Measurements from ENCODE around the gene RAE1. TPM values are rescaled to one million over a fixed set of nuclear protein-coding genes. Genes with fewer than 3 reads are reported as not detected.

RAE1 gene
- polyA plus RNA-seq, 4 donors, result 37.1 to 60.3 (median 57.9) TPM

DNA sequence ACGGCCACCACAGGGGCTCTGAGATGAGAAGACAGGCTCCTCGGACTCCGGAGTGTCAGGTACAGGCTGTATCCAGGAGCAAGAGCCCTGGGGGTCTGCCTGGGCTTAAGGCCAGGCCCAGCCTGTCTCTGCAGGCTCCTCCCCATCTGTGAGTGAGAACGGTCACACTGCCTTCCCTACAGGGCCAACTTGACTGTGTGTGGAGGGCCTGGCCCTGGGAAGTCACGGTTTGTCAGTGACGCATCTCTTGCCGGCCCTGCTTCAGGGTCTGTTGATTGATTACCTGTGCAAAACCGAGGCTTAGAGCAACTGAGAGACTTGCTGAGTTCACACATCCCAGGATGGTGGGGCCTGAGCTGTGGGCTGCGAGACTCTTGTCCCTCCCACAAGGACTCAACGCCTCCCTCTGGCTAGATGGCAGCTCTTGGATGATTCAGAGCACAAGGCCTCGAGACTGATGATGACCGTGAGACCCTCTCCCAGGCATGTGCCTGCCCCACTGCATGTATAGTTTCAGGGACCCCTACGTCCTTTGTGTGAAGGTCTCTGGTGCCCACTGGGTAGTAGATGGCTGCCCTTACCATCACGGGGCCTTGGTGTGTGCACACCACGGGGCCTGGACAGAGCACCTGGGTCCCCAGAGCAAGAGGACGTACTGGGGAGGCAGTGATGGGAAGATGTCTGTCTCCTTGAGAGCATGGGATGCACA is 46.1 kb downstream of the RAE1 start:
- DNase-seq (ENCODE audit: low read depth in 4 of 4, low spot score in 3 of 4), result no peak

GRCh38 chr20:57397693-57398108 is 46.6 kb downstream of the RAE1 start:
- DNase-seq (ENCODE audit: low read depth in 4 of 4, low spot score in 3 of 4), result no peak

DNA sequence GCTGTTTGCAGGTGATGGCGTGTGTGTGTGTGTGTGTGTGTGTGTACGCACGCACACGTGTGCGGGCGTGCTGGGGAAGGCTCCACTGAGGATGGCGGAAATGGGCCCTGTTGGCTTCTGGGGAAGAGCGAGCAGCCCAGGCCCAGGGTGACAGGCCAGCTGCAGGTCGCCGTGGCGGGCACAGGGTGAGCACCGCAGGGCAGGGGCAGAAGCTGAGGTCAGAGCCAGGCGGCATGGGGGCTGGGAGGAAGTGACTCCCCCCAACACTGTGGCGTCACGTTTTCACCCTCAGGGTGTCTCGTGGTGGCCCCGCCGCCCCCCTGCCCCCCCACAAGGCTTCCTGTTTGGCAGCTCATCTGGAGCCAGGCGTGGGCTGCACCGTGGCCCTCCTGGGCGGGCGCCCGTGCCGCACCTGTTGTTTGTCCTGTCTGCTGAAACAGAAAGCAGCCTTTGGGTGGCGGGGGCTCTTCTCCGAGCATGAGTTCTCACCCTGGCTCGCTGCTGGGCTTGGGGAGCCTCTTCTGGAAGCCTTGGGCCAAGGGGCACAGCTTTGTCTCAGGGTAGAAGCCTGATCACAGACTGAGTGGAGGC is 47.3 kb downstream of the RAE1 start:
- no peak for DNase-seq (ENCODE audit: low read depth in 4 of 4, low spot score in 3 of 4)

DNA sequence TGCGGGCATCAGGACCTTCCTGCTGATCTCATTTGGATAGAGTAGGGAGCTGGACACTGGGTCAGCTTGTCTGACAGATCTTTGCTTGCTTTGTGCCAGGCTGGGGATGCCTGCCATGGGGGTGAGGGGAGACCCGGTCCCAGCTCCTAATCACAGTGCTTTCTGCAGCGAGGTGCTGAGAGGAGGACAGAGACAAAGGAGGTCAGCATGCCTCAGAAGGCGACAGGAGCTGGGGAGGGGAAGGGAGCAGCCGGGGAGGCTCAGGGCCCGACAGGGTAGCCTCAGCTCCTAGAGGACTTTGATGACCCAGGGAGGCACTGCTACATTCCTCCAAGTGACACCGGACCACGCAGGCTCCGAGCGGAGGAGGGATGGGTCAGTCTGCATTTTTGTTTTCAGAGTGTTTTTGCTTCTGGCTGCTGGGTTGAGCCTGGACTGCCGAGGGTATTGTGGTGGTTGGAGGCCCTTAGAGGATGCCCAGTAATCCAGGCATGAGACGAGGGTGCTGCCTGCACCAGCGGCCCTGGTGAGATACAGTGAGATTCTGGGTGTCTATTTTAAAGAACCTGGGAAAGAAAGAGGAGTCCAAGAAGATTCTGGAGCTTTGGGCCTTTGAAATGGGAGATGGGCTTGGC is 48.0 kb downstream of the RAE1 start:
- DNase-seq (ENCODE audit: low read depth in 4 of 4, low spot score in 3 of 4), result no peak

GRCh38 chr20:57399587-57400155 is 48.6 kb downstream of the RAE1 start:
- no peak for DNase-seq (ENCODE audit: low read depth in 4 of 4, low spot score in 3 of 4)

- no peak for DNase-seq (ENCODE audit: low read depth in 4 of 4, low spot score in 3 of 4)
Measured at GRCh38 chr20:57400231-57400701, 49.2 kb downstream of the RAE1 start.

DNA sequence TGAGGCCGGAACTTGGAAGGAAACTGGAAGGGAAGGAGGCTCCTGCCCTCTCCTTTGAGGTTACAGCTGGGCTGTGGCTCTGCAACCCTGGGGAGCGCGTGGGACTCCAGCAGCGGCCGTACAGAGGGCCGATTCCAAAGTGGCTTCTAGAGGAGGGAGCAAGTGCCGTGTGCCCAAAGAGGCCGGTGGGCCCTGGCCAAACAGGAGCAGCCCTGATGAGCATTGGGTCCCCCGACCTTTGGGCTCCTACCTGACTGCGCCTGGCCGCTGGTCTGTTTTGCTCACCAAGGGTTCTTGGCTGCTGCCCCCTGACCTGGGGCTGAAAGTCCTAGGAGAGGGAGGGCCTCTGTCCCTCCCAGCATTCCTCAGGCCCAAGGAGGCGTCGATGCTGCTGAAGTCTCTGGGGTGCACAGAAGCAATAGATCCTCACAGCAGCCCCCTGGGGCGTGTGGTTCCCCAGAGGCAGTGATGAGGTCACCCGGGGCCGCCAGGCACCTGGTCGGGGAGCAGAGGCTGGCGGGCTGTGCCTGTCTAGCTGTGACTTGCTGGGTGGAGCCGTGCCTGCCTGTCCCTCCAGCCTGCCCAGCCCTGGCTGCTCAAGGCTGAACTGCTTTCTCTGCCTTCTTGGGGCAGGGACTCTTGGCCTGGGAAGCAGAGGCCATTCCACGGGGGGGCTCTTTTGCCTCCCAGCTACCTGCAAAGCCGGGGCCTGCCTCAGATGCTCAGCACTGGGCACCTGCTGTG is 49.9 kb downstream of the RAE1 start:
- DNase-seq (ENCODE audit: low read depth in 4 of 4, low spot score in 3 of 4), result no peak

DNA sequence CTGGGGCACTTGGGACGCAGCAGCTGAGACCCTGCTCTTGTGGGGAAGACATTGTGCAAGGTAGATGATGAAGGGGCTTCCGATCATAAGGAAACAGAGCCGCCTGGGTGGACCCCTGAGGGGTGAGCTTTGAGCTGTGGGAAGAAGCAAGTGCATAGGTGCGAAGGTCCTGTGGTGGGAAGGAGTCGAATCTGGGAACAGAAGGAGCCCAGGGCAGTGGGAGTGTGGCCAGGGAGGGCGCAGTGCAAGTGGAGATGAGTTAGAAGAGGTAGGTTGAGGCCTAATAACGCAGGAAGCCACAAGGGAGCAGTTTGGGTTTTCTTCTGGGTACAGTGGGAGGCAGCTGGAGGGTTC is 50.5 kb downstream of the RAE1 start:
- DNase-seq (ENCODE audit: low read depth in 4 of 4, low spot score in 3 of 4), result no peak

GRCh38 chr20:57402206-57403125 is 51.4 kb downstream of the RAE1 start:
- no peak for DNase-seq (ENCODE audit: low read depth in 4 of 4, low spot score in 3 of 4)

- DNase-seq (ENCODE audit: low read depth in 4 of 4, low spot score in 3 of 4), result no peak
Measured at GRCh38 chr20:57403216-57403615, 52.2 kb downstream of the RAE1 start.

DNA sequence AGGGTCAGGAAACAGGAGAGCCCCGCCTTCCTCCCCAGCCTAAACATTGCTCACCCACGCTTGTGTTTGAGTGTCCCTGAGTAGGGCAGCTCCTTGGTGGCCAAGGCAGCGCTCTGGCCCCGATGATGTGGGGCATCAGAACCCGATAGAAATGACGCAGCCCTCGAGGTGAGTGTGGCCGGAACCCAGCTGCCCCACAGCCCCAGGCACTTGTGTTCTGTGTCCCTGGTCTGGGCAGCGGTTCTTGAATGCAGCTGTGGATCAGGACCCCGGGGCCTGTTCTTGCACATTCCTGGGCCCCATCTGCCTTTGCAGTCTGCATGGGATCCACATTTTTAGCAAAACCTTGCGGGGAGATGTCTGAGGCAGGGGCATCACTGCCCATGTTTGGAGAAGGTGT is 53.0 kb downstream of the RAE1 start:
- DNase-seq (ENCODE audit: low read depth in 4 of 4, low spot score in 3 of 4), result no peak

- no peak for DNase-seq (ENCODE audit: low read depth in 4 of 4, low spot score in 3 of 4)
Measured at GRCh38 chr20:57404419-57405072, 53.5 kb downstream of the RAE1 start.

- DNase-seq (ENCODE audit: low read depth in 4 of 4, low spot score in 3 of 4), result no peak
Measured at GRCh38 chr20:57405236-57406016, 54.4 kb downstream of the RAE1 start.

GRCh38 chr20:57407541-57407956 is 56.5 kb downstream of the RAE1 start:
- DNase-seq (ENCODE audit: low read depth in 4 of 4, low spot score in 3 of 4), result no peak

GRCh38 chr20:57408131-57408530 is 57.1 kb downstream of the RAE1 start:
- no peak for DNase-seq (ENCODE audit: low read depth in 4 of 4, low spot score in 3 of 4)

GRCh38 chr20:57408536-57409233 is 57.6 kb downstream of the RAE1 start:
- no peak for DNase-seq (ENCODE audit: low read depth in 4 of 4, low spot score in 3 of 4)

- no peak for DNase-seq (ENCODE audit: low read depth in 4 of 4, low spot score in 3 of 4)
Measured at GRCh38 chr20:57409316-57409671, 58.2 kb downstream of the RAE1 start.

Measured in left renal pelvis (tissue), 4 donors.